ENCODE data around the gene LIX1. TPM values are rescaled to one million over a fixed set of nuclear protein-coding genes. Genes with fewer than 3 reads are reported as not detected.

Gene LIX1
- total and polyA plus RNA-seq, 2 of the 13 experiments (the other 11 are each of a cell fraction or from before 2014, with no cell fraction given): not detected

- 0 out of 2 replicates have a peak, but pooled peaks have one; percentile 27 for TF ChIP-seq ZNF75D (CRISPR knock-in tag; IDR thresholded peaks at IDR 0.05; ENCODE audit: borderline replicate concordance)
- TF ChIP-seq U2AF2 (IDR thresholded peaks at IDR 0.05; ENCODE audit: low read depth, low read length): no peak
- no peak for TF ChIP-seq SNAI1 (CRISPR knock-in tag; IDR thresholded peaks at IDR 0.05; ENCODE audit: borderline replicate concordance)
- TF ChIP-seq SKIL (CRISPR knock-in tag; IDR thresholded peaks at IDR 0.05; ENCODE audit: borderline replicate concordance): no peak
- TF ChIP-seq HMGA1 (CRISPR knock-in tag; conservative IDR thresholded peaks at IDR 0.05): no peak
- TF ChIP-seq ZBTB46 (CRISPR knock-in tag; IDR thresholded peaks at IDR 0.05; ENCODE audit: borderline replicate concordance): no peak
- peak; percentile 58; the same call in 1 of the 2 replicates for TF ChIP-seq TOPORS (CRISPR knock-in tag; IDR thresholded peaks at IDR 0.05)
- no peak for TF ChIP-seq ZNF20 (CRISPR knock-in tag; IDR thresholded peaks at IDR 0.05)
- TF ChIP-seq ZZZ3 (CRISPR knock-in tag; IDR thresholded peaks at IDR 0.05; ENCODE audit: borderline replicate concordance): no peak
- peak; percentile 46 for TF ChIP-seq ZNF629 (CRISPR knock-in tag; conservative IDR thresholded peaks at IDR 0.05)
- TF ChIP-seq YEATS2 (CRISPR knock-in tag; IDR thresholded peaks at IDR 0.05; ENCODE audit: borderline replicate concordance): peak; percentile 78
- peak; percentile 57; the same call in 1 of the 2 replicates for TF ChIP-seq XBP1 (CRISPR knock-in tag; IDR thresholded peaks at IDR 0.05)
- no peak for TF ChIP-seq MBD4 (IDR thresholded peaks at IDR 0.05; ENCODE audit: borderline replicate concordance, low read length)
- TF ChIP-seq ZNF484 (CRISPR knock-in tag; IDR thresholded peaks at IDR 0.05; ENCODE audit: borderline replicate concordance, low read depth): no peak
- no peak for TF ChIP-seq AGO2 (optimal IDR thresholded peaks at IDR 0.05; ENCODE audit: low read depth, low read length)
- TF ChIP-seq DDIT3 (CRISPR knock-in tag; IDR thresholded peaks at IDR 0.05): no peak
- TF ChIP-seq SMC3 (IDR thresholded peaks at IDR 0.05; ENCODE audit: low read length): no peak
- 0 out of 2 replicates have a peak, but pooled peaks have one; percentile 19 for TF ChIP-seq SP2 (CRISPR knock-in tag; IDR thresholded peaks at IDR 0.05)
- no peak for TF ChIP-seq PAWR (CRISPR knock-in tag; IDR thresholded peaks at IDR 0.05; ENCODE audit: borderline replicate concordance)
- TF ChIP-seq THRA (CRISPR knock-in tag; IDR thresholded peaks at IDR 0.05; ENCODE audit: borderline replicate concordance): no peak; the same call in 1 of the 2 replicates
- TF ChIP-seq TERF1 (CRISPR knock-in tag; IDR thresholded peaks at IDR 0.05): no peak
Observed at GRCh38 chr5:97183100-97183929, 40.9 kb upstream of the LIX1 start, which contains the start of gene RIOK2 (continued).
